Liver (tissue), 9 donors: ENCODE results near the gene KCNMA1. TPM values are rescaled to one million over a fixed set of nuclear protein-coding genes. Genes with fewer than 3 reads are reported as not detected.

Experiments used
- DNase-seq: peaks from one replicate; pipeline ENCODE4 v3.0.0-alpha.2; 2017; ENCODE audit warnings: low spot score
- H3K27ac ChIP-seq, 2 donors: one replicate each; pipeline ENCODE4 v1.7.0; 2013; ENCODE audit warnings: inconsistent platforms in 2 of 2, low read length in 2 of 2, control low read depth in 1 of 2, low read depth in 1 of 2, mild to moderate bottlenecking in 1 of 2
- H3K27me3 ChIP-seq, 4 donors: one replicate each; pipeline versions ENCODE4 v1.6.1 to v1.7.0; 2013; ENCODE audit warnings: low read length in 3 of 4, inconsistent platforms in 1 of 4, mild to moderate bottlenecking in 1 of 4, moderate library complexity in 1 of 4; ENCODE audit not compliant: control insufficient read depth in 4 of 4, insufficient read depth in 4 of 4
- H3K36me3 ChIP-seq, 4 donors: one replicate each; pipeline versions ENCODE4 v1.6.1 to v1.7.0; 2013; ENCODE audit warnings: low read length in 3 of 4, mild to moderate bottlenecking in 3 of 4, low read depth in 1 of 4, moderate library complexity in 1 of 4; ENCODE audit not compliant: control insufficient read depth in 4 of 4, insufficient read depth in 3 of 4
- H3K4me1 ChIP-seq, 4 donors: one replicate each; pipeline versions ENCODE4 v1.6.1 to v1.7.0; 2013; ENCODE audit warnings: low read length in 3 of 4, mild to moderate bottlenecking in 3 of 4, moderate library complexity in 1 of 4; ENCODE audit not compliant: control insufficient read depth in 4 of 4, insufficient read depth in 4 of 4
- H3K4me3 ChIP-seq, 3 donors: one replicate each; pipeline versions ENCODE4 v1.6.1 to v1.7.0; 2013; ENCODE audit warnings: low read length in 3 of 3, control low read depth in 1 of 3, low read depth in 1 of 3, mild to moderate bottlenecking in 1 of 3
- H3K9ac ChIP-seq, 2 donors: one replicate each; pipeline ENCODE4 v1.7.0; 2013; ENCODE audit warnings: low read length in 2 of 2, mild to moderate bottlenecking in 2 of 2, moderate library complexity in 2 of 2, control low read depth in 1 of 2, low read depth in 1 of 2
- H3K9me3 ChIP-seq, 4 donors: one replicate each; pipeline versions ENCODE4 v1.6.1 to v1.7.0; 2013; ENCODE audit warnings: low read length in 3 of 4; ENCODE audit not compliant: control insufficient read depth in 4 of 4
- ATF3 ChIP-seq: IDR thresholded peaks from 2 replicates; pipeline ENCODE4 v1.6.1; 2016; ENCODE audit warnings: antibody characterized with exemption
- CTCF ChIP-seq: fragments of 150-350 bp; IDR thresholded peaks from 2 replicates; pipeline ENCODE4 v1.5.1; 2017; ENCODE audit warnings: improper control_type of control experiment, low read depth, low read length; ENCODE audit not compliant: missing input control
- EGR1 ChIP-seq, 2 donors: IDR thresholded peaks; 2 replicates each; pipeline ENCODE4 v1.6.1; 2016 to 2018; ENCODE audit warnings: antibody characterized with exemption in 2 of 2, low read depth in 2 of 2
- FOXA1 ChIP-seq: IDR thresholded peaks from 2 replicates; pipeline ENCODE4 v1.6.1; 2016; ENCODE audit warnings: antibody characterized with exemption
- FOXA2 ChIP-seq: IDR thresholded peaks from 2 replicates; pipeline ENCODE4 v1.6.1; 2016; ENCODE audit warnings: antibody characterized with exemption
- HNF4A ChIP-seq, 2 donors: conservative IDR thresholded peaks; 2 replicates each; pipeline ENCODE4 v1.6.1; 2016; ENCODE audit warnings: antibody characterized with exemption in 2 of 2, mild to moderate bottlenecking in 2 of 2
- HNF4G ChIP-seq: IDR thresholded peaks from 2 replicates; pipeline ENCODE4 v1.6.1; 2016; ENCODE audit warnings: antibody characterized with exemption
- JUND ChIP-seq, 2 donors: IDR thresholded peaks; 2 replicates each; pipeline ENCODE4 v1.6.1; 2016; ENCODE audit warnings: antibody characterized with exemption in 2 of 2
- MAX ChIP-seq: IDR thresholded peaks from 2 replicates; pipeline ENCODE4 v1.6.1; 2016; ENCODE audit warnings: antibody characterized with exemption
- NR2F2 ChIP-seq: IDR thresholded peaks from 2 replicates; pipeline ENCODE4 v1.6.1; 2016; ENCODE audit warnings: antibody characterized with exemption
- RAD21 ChIP-seq, 2 donors: IDR thresholded peaks; 2 replicates each; pipeline ENCODE4 v1.6.1; 2016; ENCODE audit warnings: antibody characterized with exemption in 2 of 2, mild to moderate bottlenecking in 2 of 2
- REST ChIP-seq: IDR thresholded peaks from 2 replicates; pipeline ENCODE4 v1.6.1; 2016; ENCODE audit warnings: antibody characterized with exemption, mild to moderate bottlenecking
- RXRA ChIP-seq, 2 donors: IDR thresholded peaks; 2 replicates each; pipeline ENCODE4 v1.6.1; 2017 to 2018; ENCODE audit warnings: antibody characterized with exemption in 2 of 2, mild to moderate bottlenecking in 1 of 2
- SP1 ChIP-seq: IDR thresholded peaks from 2 replicates; pipeline ENCODE4 v1.6.1; 2018; ENCODE audit warnings: antibody characterized with exemption, mild to moderate bottlenecking
- TAF1 ChIP-seq: conservative IDR thresholded peaks from 2 replicates; pipeline ENCODE4 v1.6.1; 2016; ENCODE audit warnings: antibody characterized with exemption, mild to moderate bottlenecking
- YY1 ChIP-seq: IDR thresholded peaks from 2 replicates; pipeline ENCODE4 v1.6.1; 2016; ENCODE audit warnings: antibody characterized with exemption, mild to moderate bottlenecking
- WGBS: extraction: QIAGEN DNeasy Blood & Tissue Kit; methylation state at CpG from one replicate; pipeline ENCODE4 v1.1.7; 2013; 5-methylcytosine and 5-hydroxymethylcytosine counted together
- polyA plus RNA-seq, 2 donors: library from polyadenylated mRNA; stranded (reverse) in 1 of 2; unstranded in 1 of 2; fragments of 200-250 nt in 1 of 2; fragments of >200 nt in 1 of 2; fragmentation: Nextera tagmentation in 1 of 2; extraction: Ambion mirVana in 1 of 2; gene quantifications; one replicate each; pipeline versions ENCODE4 v1.2.1 to v1.2.3, GENCODE V29; 2013 to 2015
- total RNA-seq, 2 donors: library from RNA; depleted of rRNA; stranded (reverse); fragments of >200 nt; gene quantifications; one replicate each; pipeline ENCODE4 v1.2.3, GENCODE V29; 2014
- donor health status: healthy.
- donor health status: healthy.
- donor health status: healthy.
- donor health status: healthy.
- donor health status: healthy.

Gene KCNMA1
- total and polyA plus RNA-seq, 4 donors: 2.5 to 9.7 (median 4.7) TPM

- Histone ChIP-seq H3K9ac (no peak overlapping the region), H3K36me3 (no peaks in the 10 kb centered on the region), H3K9me3 (no peaks in the 10 kb centered on the region), H3K4me1 (no peaks in the 10 kb centered on the region), H3K4me3 (no peak overlapping the region), H3K27ac (no peak overlapping the region), H3K27me3 (no peaks in the 10 kb centered on the region)
- WGBS: 96% methylated on average over 1 of the region's 1 CpG
- no peak for DNase-seq
- TF ChIP-seq HNF4G (no peak), REST (no peak), MAX (no peak), NR2F2 (no peak), RAD21 (IDR thresholded peaks at IDR 0.05) (no peak), EGR1 (IDR thresholded peaks at IDR 0.05; ENCODE audit: low read depth in 2 of 2) (no peak), CTCF (no peak), TAF1 (no peak), ATF3 (no peak), JUND (IDR thresholded peaks at IDR 0.05) (no peak), SP1 (no peak), FOXA1 (no peak), YY1 (no peak)
Measured at GRCh38 chr10:77350134-77350533, 287.5 kb downstream of the KCNMA1 start.

GRCh38 chr10:77349226-77349625 lies 288.4 kb downstream of the KCNMA1 start:
- no peaks in the 10 kb centered on the region for H3K4me1 ChIP-seq

GRCh38 chr10:77348751-77349150 lies 288.9 kb downstream of the KCNMA1 start:
- Histone ChIP-seq H3K27ac (no peak overlapping the region), H3K27me3 (no peaks in the 10 kb centered on the region), H3K9me3 (no peaks in the 10 kb centered on the region), H3K9ac (no peak overlapping the region), H3K36me3 (no peaks in the 10 kb centered on the region), H3K4me3 (no peak overlapping the region), H3K4me1 (no peaks in the 10 kb centered on the region)
- 86% methylated on average over 2 of the region's 2 CpGs for WGBS
- DNase-seq: no peak
- TF ChIP-seq FOXA2: no peak
- TF ChIP-seq CTCF: no peak
- no peak for TF ChIP-seq JUND (IDR thresholded peaks at IDR 0.05)
- no peak for TF ChIP-seq HNF4A (conservative IDR thresholded peaks at IDR 0.05)

More at GRCh38 chr10:77349226-77349625, 288.4 kb downstream of the KCNMA1 start:
- WGBS: 92% methylated on average over 2 of the region's 2 CpGs
- H3K36me3 ChIP-seq: no peaks in the 10 kb centered on the region
- no peak for DNase-seq
- no peak overlapping the region for H3K9ac ChIP-seq
- TF ChIP-seq RXRA (IDR thresholded peaks at IDR 0.05) (no peak), FOXA2 (no peak), SP1 (no peak)
- H3K4me3 ChIP-seq: no peak overlapping the region
- no peak overlapping the region for H3K27ac ChIP-seq
- H3K27me3 ChIP-seq: no peaks in the 10 kb centered on the region
- no peaks in the 10 kb centered on the region for H3K9me3 ChIP-seq
